BLaER1 treated with 17β-estradiol and CSF1 and Interleukin-3, amounts not matched to agents 10 nM and 100 nM (cell line): ENCODE results near the gene UGT8.

Source experiments
- H3K27ac ChIP-seq, 11 experiments: shearing (Covaris generic); formaldehyde crosslinking; 2 replicates each; pipeline ENCODE4 v1.8.1; 2022
- H3K27me3 ChIP-seq, 11 experiments: shearing (Covaris generic); formaldehyde crosslinking; 2 replicates each; pipeline ENCODE4 v1.8.1; 2022
- H3K36me3 ChIP-seq, 11 experiments: shearing (Covaris generic); formaldehyde crosslinking; 2 replicates each; pipeline ENCODE4 v1.8.1; 2022
- H3K4me1 ChIP-seq, 10 experiments: shearing (Covaris generic); formaldehyde crosslinking; 2 replicates each; pipeline ENCODE4 v1.8.1; 2022
- H3K4me2 ChIP-seq, 11 experiments: shearing (Covaris generic); formaldehyde crosslinking; 2 replicates each; pipeline ENCODE4 v1.8.1; 2022
- H3K4me3 ChIP-seq, 10 experiments: shearing (Covaris generic); formaldehyde crosslinking; 2 replicates each; pipeline ENCODE4 v1.8.1; 2022
- H3K9ac ChIP-seq, 11 experiments: shearing (Covaris generic); formaldehyde crosslinking; 2 replicates each; pipeline ENCODE4 v1.8.1; 2022
- H3K9me3 ChIP-seq, 11 experiments: shearing (Covaris generic); formaldehyde crosslinking; replicated peaks in 1 of 11; 2 replicates each; pipeline ENCODE4 v1.8.1; 2022
- H4K20me1 ChIP-seq, 11 experiments: shearing (Covaris generic); formaldehyde crosslinking; 2 replicates each; pipeline ENCODE4 v1.8.1; 2022
- Cebpa-rat ChIP-seq, 11 experiments: shearing (Covaris generic); IDR thresholded peaks; 2 replicates each; pipeline ENCODE4 v1.8.1; 2022

UGT8 gene, protein sequence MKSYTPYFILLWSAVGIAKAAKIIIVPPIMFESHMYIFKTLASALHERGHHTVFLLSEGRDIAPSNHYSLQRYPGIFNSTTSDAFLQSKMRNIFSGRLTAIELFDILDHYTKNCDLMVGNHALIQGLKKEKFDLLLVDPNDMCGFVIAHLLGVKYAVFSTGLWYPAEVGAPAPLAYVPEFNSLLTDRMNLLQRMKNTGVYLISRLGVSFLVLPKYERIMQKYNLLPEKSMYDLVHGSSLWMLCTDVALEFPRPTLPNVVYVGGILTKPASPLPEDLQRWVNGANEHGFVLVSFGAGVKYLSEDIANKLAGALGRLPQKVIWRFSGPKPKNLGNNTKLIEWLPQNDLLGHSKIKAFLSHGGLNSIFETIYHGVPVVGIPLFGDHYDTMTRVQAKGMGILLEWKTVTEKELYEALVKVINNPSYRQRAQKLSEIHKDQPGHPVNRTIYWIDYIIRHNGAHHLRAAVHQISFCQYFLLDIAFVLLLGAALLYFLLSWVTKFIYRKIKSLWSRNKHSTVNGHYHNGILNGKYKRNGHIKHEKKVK

DNA sequence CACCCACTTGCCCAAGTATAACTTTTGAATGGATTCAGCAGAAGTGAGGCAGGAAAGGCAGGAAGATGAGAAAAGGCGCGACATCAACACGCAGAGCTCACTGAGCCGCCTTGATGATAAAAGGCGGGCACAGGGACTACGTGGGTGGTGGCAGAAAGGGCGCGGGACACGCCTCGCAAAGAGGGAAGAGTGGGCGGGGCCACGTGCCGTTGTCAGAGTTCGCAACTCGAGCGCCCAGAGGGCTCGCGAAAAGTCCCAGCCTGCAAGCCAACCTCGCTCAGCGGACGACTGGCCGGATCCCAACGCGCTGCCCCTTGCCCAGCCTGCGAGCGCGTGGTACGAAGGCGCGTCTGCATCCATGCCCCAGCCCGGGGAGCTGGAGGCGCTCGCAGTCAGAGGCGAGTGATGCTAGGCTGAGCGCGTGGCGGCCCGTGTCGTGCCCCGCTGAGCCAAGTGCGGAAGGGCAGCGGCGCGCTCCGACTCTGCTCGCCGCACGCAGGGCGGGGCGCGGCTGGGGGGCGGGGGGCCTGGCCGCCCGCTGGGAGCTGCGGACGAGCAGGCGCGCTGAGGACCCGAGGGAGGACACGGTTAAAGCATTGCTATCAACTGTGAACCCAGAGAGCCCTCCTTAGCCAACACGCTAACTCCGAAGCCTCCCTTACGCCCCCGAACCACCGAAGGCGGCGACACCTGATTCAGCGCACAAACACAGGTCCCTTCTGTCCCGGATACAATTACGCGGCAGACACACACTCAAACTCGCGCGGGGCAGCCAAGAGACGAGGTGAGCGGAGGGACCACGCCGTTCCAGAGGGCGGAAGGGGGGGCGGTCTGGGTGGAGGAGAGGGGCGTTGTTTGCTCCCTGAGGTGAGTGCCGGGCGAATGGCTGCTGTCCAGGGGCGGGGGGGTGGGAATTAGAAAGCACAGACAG lies at the start of gene UGT8:
Gene UGT8 (plus strand): TSS at position 617 of the 931 bp plus-strand sequence. CDS start 24,074 bp downstream, outside the sequence.
- Histone ChIP-seq H3K4me3 (peak within 1 kb of the TSS; percentile 69 to 84 (median 79)), H3K4me1 (peaks cover 9 to 47% (median 39%) of the 10 kb centered on the region in 10 experiments), H4K20me1 (no peaks in the 10 kb centered on the region; a peak in 1 of 22 replicates), H3K9ac (peak within 1 kb of the TSS; percentile 35 to 84 (median 77); a peak in 21 of 22 replicates), H3K36me3 (no peaks in the 10 kb centered on the region), H3K27ac (peak within 1 kb of the TSS in 9 of 11 experiments; percentile 32 to 72 (median 67); a peak in 16 of 22 replicates), H3K4me2 (peak within 1 kb of the TSS; percentile 74 to 98 (median 96)), H3K27me3 (peaks cover 13 to 35% (median 19%) of the 10 kb centered on the region in 11 experiments; a peak in 15 of 22 replicates), H3K9me3 (peaks cover 9 to 19% (median 15%) of the 10 kb centered on the region in 11 experiments)
- TF ChIP-seq Cebpa-rat (IDR thresholded peaks at IDR 0.05), result no peak

DNA sequence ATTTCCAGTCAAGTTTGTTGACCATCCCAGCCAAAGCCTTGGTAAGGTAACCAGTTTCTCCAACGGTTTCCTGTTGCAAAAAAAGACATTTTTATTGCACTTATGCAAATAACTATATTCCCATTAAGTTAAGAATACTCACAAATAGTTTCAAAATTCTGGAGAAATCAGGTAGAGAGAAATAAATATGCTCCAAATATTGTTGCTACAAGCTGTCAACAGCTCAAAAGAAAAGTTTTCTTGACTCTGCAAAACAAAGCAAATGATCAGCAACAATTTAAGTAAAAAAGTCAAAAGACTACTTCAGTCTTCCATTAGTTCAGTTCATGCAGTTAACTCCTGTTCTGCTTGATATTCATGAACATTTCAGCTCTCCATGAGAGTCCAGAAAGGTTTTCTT lies 49.0 kb upstream of the UGT8 start:
- H3K27ac ChIP-seq, result no peak overlapping the region
- no peaks in the 10 kb centered on the region for H3K4me1 ChIP-seq
- no peaks in the 10 kb centered on the region for H3K27me3 ChIP-seq
- H4K20me1 ChIP-seq, result no peaks in the 10 kb centered on the region
- H3K4me2 ChIP-seq, result no peak overlapping the region
- H3K36me3 ChIP-seq, result no peaks in the 10 kb centered on the region
- peaks cover 11 to 32% (median 24%) of the 10 kb centered on the region in 11 experiments for H3K9me3 ChIP-seq
- no peak overlapping the region for H3K4me3 ChIP-seq
- no peak for TF ChIP-seq Cebpa-rat (IDR thresholded peaks at IDR 0.05)
- H3K9ac ChIP-seq, result no peak overlapping the region

- no peaks in the 10 kb centered on the region for H4K20me1 ChIP-seq
- H3K27me3 ChIP-seq, result no peaks in the 10 kb centered on the region
- no peaks in the 10 kb centered on the region for H3K36me3 ChIP-seq
- no peak overlapping the region for H3K9ac ChIP-seq
- peaks cover 46 to 69% (median 58%) of the 10 kb centered on the region in 11 experiments for H3K9me3 ChIP-seq
- TF ChIP-seq Cebpa-rat (IDR thresholded peaks at IDR 0.05), result no peak
- no peak overlapping the region for H3K4me2 ChIP-seq
- no peak overlapping the region for H3K27ac ChIP-seq
- no peak overlapping the region for H3K4me3 ChIP-seq
- peaks cover 0 to 3% (median 0%) of the 10 kb centered on the region in 10 experiments; a peak in 5 of 20 replicates for H3K4me1 ChIP-seq
These were observed 40.1 kb upstream of the UGT8 start for GRCh38 chr4:114558446-114559020.

DNA sequence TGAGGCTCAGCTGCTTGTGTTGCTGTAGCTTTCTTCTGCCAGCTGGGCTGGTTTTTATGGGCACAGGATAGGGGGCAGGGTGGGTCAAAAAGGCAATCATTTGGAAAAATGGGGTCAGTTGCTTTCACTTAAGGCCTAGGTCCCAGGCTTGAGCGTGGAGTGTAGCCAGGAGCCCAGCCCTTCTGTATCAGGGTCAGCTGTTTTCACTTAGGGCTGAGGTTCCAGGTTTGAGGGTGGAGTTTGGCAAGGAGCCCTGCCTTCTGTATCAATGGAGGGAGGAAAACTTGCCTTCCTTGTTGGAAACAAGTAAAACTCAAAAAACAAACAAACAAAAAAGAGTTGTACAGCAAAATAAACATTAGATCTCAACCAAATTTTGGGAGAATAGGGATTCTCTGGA lies 37.0 kb upstream of the UGT8 start:
- Histone ChIP-seq H3K36me3 (no peaks in the 10 kb centered on the region), H3K27ac (no peak overlapping the region), H3K9ac (no peak overlapping the region), H3K9me3 (peaks cover 35 to 48% (median 44%) of the 10 kb centered on the region in 11 experiments), H3K4me2 (no peak overlapping the region), H3K4me3 (no peak overlapping the region), H3K27me3 (no peaks in the 10 kb centered on the region), H3K4me1 (peaks cover 0 to 9% (median 0%) of the 10 kb centered on the region in 10 experiments; a peak in 5 of 20 replicates), H4K20me1 (no peaks in the 10 kb centered on the region)
- TF ChIP-seq Cebpa-rat (IDR thresholded peaks at IDR 0.05), result no peak

DNA sequence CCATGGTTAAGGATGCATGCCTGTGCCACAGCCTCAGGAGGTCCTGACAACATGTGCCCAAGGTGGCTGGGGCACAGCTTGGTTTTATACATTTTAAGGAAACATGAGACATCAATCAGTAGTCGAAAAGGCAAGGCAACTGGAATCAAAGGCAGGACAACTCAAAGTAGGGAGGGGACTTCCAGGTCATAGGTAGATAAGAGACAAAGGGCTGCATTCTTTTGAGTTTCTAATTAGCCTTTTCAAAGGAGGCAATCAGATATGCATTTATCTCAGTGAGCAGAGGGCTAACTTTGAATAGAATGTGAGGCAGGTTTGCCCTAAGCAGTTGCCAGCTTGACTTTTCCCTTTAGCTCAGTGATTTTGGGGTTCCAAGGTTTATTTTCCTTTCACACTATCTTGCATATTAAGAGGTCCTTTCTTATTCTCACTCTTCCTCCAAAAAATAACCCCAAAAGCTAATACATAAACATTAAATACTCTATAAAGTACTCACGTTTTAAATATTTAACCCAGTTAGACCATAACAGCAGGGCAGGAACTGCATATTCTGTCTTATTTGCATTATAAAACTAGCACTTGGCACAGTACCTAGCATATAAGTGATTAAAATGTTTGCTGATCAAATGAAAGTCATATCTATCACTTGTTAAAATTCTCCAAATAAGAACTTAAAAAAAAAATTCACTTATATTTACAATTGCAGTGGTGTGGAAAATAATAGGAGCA lies 36.3 kb upstream of the UGT8 start:
- Histone ChIP-seq H3K4me2 (no peak overlapping the region), H3K36me3 (no peaks in the 10 kb centered on the region), H3K27ac (no peak overlapping the region), H3K9ac (no peak overlapping the region), H4K20me1 (no peaks in the 10 kb centered on the region), H3K4me3 (no peak overlapping the region), H3K4me1 (peaks cover 0 to 9% (median 0%) of the 10 kb centered on the region in 10 experiments; a peak in 5 of 20 replicates), H3K27me3 (no peaks in the 10 kb centered on the region), H3K9me3 (peaks cover 28 to 42% (median 37%) of the 10 kb centered on the region in 11 experiments)
- TF ChIP-seq Cebpa-rat (IDR thresholded peaks at IDR 0.05), result no peak

DNA sequence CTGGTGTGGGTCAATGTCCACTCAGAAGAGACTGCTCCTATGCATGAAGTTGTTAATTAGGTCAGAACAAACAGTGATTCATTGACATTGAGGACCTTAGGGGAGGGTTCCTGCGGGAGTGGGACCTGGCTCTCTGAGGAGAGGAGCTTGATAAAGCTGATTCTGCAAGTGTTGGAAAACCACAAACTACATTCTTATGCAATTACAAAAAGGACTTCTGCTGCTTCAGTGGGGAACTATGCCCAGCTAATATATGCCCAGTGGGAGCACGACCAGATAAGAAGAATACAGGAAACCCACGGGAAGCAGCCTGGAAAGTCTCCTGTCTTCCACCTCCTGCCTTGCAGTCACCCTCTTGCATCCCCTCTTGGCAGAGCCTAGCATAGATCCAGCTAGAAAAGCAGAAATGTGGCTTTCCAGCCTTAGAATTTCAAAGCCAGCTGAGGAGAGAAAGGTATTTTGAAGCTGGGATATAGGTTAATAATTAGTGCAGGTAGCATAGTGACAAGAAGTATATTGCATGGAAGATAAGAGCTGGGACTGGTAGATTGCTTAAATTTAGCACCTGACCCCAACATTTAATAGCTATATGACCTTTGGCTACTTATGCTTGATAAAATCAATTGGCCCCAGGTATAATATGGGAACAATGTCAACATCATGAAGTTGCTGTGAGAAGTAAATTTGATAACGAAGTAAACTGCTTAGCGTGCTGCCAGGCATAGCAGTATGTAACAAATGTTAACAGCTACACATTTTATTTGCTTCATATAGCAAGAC lies 34.9 kb upstream of the UGT8 start:
- no peaks in the 10 kb centered on the region for H3K36me3 ChIP-seq
- no peak overlapping the region for H3K4me3 ChIP-seq
- no peak overlapping the region for H3K27ac ChIP-seq
- H3K9ac ChIP-seq, result no peak overlapping the region
- H4K20me1 ChIP-seq, result no peaks in the 10 kb centered on the region
- peak overlapping the region in 3 of 11 experiments; percentile 11 to 41 (median 38); a peak in 5 of 22 replicates for H3K4me2 ChIP-seq
- TF ChIP-seq Cebpa-rat (IDR thresholded peaks at IDR 0.05), result no peak
- no peaks in the 10 kb centered on the region for H3K27me3 ChIP-seq
- H3K9me3 ChIP-seq, result peaks cover 16 to 28% (median 23%) of the 10 kb centered on the region in 11 experiments
- H3K4me1 ChIP-seq, result peaks cover 0 to 9% (median 0%) of the 10 kb centered on the region in 10 experiments; a peak in 5 of 20 replicates

GRCh38 chr4:114577386-114577785 lies 21.2 kb upstream of the UGT8 start:
- H3K27me3 ChIP-seq, result no peaks in the 10 kb centered on the region
- no peak overlapping the region for H3K9ac ChIP-seq
- H4K20me1 ChIP-seq, result no peaks in the 10 kb centered on the region
- H3K9me3 ChIP-seq, result peaks cover 20 to 49% (median 30%) of the 10 kb centered on the region in 11 experiments; a peak in 21 of 22 replicates
- H3K36me3 ChIP-seq, result no peaks in the 10 kb centered on the region
- no peaks in the 10 kb centered on the region for H3K4me1 ChIP-seq
- no peak overlapping the region for H3K4me2 ChIP-seq
- no peak overlapping the region for H3K27ac ChIP-seq
- H3K4me3 ChIP-seq, result no peak overlapping the region
- TF ChIP-seq Cebpa-rat (IDR thresholded peaks at IDR 0.05), result no peak
